HL-60 (cell line): ENCODE data around the gene RPS5.

Source experiments
- POLR2AphosphoS5 ChIP-seq: IDR thresholded peaks from 2 replicates; pipeline ENCODE4 v1.6.1; 2012; ENCODE audit warnings: low read depth
- TF ChIP-seq, protein P1 (sequence below): IDR thresholded peaks from one replicate; pipeline ENCODE4 v1.5.1; 2011; ENCODE audit warnings: low read length, control low read depth, inconsistent platforms; ENCODE audit not compliant: insufficient read depth

DNA sequence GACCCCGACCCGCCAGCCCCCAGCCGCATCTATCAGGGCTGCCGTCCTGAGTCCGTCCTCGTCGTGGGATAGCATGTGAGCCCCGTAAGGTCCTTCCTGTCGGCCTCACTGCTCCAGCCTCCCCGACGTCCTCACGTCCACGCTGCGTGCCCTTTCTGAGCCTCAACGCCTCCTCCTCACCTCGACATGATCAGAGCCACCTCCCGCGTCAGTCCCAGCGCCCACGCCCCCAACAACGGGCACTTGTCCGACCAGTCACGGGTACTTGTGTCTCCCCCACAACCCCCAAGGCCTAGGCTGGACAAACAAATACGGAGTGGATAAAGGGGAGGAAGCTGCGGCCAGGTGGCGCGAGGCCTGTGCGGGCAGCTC, 25.2 kb upstream of the RPS5 start:
- TF ChIP-seq, protein P1, sequence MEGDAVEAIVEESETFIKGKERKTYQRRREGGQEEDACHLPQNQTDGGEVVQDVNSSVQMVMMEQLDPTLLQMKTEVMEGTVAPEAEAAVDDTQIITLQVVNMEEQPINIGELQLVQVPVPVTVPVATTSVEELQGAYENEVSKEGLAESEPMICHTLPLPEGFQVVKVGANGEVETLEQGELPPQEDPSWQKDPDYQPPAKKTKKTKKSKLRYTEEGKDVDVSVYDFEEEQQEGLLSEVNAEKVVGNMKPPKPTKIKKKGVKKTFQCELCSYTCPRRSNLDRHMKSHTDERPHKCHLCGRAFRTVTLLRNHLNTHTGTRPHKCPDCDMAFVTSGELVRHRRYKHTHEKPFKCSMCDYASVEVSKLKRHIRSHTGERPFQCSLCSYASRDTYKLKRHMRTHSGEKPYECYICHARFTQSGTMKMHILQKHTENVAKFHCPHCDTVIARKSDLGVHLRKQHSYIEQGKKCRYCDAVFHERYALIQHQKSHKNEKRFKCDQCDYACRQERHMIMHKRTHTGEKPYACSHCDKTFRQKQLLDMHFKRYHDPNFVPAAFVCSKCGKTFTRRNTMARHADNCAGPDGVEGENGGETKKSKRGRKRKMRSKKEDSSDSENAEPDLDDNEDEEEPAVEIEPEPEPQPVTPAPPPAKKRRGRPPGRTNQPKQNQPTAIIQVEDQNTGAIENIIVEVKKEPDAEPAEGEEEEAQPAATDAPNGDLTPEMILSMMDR, result no peak
- no peak; the same call in 1 of the 2 replicates for TF ChIP-seq POLR2AphosphoS5
